Measurements from ENCODE around the gene HSF4.
A peak's percentile ranks its signal among the peaks of the same experiment; 100 is the strongest.

Gene HSF4

DNA sequence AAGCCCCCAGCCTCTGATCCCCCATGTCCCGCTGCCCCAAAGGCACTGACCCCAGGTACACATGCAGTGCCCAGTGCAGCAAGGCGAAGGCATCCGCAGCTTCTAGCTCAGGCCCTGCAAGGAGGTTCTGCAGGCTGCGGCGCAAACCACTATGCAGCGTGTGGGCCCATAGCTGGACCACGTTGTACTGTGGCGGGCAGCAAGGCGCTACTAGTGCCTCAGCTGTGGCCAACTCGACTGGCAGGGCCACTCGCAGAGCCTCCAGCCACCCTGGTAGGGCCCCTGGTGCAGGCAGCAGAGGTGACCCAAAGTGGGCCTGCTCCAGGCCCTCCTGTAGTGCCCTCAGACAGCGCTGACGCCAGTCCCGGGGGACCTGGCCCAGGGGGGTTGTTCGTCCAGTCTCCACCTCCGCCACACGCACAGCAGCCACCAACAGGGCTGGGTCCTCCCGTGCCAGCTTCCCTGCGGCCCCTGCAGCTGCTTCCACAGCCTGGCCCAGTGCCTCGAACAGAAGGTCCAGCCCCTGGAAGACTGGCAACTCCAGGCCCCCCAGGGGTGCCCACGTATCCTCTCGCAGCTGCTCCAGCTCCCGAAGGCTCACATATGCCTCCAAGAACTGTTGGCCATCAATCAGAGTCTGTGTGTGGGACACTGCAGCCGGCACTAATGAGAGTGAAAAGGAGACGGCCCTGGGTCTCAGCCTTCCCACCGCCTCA is 22.8 kb downstream of the HSF4 start:
- no peak for DNase-seq

DNA sequence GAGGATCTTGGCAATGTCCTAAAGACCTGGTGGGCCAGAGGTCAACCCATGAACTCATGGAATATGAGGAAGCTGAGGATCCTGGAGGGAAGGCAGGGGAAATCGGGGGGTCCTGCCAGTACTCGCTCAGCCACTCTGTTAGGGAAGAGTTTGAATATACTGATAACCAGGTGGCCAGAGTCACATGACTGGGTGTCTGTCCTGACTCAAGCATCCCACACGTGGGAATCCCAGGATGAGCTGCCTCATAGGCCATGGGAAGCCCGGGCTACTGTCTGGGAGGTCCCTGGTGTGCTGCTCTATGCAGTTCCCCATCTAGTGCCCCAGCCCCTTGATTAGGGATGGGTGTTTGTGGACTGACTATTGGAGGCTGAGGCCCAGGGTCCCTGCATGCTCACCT is 23.8 kb downstream of the HSF4 start:
- no peak for DNase-seq

DNA sequence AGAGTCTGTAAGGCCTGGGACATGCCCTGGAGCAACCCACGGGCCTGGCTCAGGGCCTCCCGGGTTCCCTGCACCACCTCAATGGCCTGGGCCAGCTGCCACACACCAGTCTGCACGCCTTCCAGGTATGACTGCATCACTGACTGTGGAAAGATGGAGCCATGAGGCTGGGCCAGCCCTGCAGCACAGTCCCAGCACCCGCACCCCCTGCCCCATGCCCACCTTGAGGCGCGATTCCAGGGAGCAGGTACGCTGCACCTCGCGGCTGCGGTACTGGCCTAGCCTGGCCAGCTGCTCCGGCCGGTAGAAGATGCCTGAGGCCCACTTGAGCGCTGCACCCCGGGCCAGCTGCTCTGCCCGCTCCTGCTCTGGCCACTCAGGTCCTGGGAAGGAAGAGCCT is 24.3 kb downstream of the HSF4 start:
- DNase-seq = no peak

DNA sequence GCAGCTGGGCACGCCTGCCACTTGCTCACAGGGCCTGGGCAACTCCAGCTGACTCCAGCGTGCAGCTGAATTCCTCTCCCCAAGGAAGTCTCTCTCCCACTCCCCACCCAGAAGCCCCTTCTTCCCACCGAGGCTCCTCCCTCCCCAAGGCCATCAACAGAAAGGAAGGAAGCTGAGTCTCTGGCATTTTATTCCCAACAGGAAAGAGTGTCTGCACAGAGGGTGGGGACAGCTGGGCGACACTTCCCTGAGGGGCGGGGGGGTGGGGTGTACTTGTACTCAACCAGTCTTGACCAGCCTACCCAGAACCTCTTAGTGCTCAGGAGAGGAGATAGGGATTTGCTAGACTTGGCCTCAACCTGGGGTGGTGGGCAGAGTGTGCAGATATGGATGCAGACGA is 25.5 kb downstream of the HSF4 start, which contains the start of gene EXOC3L1:
Gene EXOC3L1 (minus strand): TSS at position 96 of the 400 bp plus-strand sequence. CDS start 460 bp downstream, outside the sequence.
- DNase-seq = no peak

DNA sequence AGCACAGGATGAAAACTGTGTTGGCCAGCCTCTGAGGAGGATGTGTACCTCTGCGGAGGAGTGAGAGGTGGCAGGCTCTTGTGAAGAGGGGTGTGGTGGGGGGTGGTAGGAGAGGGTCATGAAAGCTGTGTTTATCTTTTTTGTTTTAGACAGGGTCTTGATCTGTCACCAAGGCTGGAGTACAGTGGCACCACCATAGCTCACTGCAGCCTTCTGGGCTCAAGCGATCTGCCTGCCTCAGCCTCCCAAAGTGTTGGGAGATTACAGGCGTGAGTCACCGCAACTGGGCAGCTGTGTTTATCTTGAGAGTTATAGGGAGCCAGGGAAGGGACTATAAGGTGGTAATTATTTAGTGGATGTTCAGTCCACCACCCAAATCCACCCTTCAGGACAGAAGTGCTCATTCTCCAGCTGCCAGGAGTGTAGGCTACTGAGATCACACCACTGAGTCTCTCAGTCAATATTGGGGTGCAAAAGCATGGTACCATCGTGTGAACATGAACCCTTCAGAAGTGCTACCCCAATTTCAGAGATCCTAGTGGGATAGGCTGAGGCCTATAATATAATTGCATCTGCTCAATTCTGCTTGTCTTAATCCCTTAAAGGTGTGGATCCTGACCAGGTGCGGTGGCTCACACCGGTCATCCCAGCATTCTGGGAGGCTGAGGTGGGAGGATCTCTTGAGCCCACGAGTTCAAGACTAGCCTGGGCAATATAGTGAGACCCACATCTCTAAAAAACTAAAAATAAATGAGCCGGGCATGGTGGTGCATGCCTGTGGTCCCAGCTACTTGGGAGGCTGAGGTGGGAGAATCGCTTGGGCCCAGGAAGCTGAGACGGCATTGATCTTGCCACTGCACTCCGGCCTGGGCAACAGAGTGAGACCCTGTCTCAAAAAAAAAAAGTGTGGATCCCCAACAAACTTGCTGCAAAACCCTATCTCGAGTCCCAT is 26.2 kb downstream of the HSF4 start:
- DNase-seq = no peak

DNA sequence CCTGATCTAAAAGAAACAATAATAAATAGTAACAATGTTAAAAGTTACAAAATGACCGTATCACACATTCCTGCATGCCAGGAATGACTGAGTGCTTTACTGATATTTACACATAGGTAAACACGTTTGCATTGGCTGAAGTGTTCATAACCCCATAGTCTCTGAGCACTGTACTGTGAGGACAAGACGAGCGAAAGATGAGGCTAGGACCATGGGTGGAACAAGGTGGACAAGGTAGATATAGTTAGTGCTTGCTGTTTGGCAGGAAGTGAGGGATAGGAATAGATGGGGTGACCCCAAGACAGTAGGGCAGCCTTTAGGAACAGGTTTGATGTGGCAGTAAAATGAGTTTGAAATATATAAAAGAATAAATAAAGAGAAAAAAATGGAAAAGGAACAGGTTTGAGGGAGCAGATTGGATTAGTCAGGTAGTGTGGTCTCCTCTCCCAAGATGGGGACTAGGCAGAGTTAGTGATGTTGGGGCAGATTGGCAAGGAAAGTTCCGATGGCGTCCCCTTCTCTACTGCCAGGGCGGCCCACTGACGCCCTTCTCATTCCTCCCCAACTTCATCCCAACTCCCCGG is 27.0 kb downstream of the HSF4 start:
- DNase-seq = no peak

DNA sequence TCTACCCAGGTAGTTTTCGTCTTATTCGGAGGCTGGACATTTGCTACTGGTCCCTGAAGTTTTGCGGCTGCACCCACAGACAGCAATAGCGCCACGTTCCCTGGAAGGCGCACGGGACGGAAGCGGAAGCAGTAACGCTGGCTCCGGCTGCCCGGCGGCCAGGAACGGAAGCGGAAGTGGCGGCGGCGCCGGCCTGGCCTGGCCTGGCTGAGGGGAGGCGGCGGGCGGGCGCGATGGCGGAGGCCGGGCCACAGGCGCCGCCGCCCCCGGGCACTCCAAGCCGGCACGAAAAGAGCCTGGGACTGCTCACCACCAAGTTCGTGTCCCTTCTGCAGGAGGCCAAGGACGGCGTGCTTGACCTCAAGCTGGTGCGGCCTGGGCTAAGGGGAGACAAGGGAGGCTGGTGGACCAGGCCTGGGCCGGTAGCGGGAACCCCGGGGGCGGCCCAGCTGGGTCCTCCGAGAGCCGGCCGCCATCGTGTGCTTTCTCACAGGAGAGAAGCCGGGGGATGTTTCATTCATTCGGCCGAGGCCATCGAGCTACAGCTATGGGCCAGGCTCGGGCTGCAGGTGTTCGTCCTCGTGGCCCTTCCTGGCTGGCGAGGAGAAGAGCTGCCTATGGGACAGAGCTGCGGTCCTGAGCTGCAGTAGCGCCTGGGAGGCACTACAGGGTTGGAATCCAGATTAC is 27.6 kb downstream of the HSF4 start, which contains the start of gene E2F4:
Gene E2F4 (plus strand): TSS at position 161 of the 687 bp plus-strand sequence. CDS start 73 bp downstream, at position 234.
- DNase-seq = peak; percentile 89

DNA sequence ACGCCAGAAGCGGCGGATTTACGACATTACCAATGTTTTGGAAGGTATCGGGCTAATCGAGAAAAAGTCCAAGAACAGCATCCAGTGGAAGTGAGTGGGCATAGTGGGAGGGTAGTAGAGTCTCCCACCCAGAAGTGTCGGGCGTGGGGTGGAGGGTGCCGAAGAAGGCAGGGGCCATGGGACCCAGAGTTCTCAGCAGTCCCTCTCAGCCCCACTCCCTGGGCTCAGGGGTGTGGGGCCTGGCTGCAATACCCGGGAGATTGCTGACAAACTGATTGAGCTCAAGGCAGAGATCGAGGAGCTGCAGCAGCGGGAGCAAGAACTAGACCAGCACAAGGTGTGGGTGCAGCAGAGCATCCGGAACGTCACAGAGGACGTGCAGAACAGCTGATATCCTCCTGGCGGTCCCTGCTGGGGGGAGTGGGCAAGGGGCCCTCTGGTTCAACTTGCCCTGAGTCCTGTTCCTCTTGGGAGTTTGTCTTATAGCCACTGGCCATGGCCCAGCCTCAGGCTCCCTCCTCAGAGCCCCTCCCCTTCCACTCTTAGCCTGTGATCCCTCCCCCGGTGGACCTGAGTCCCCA is 28.3 kb downstream of the HSF4 start:
- no peak for DNase-seq

DNA sequence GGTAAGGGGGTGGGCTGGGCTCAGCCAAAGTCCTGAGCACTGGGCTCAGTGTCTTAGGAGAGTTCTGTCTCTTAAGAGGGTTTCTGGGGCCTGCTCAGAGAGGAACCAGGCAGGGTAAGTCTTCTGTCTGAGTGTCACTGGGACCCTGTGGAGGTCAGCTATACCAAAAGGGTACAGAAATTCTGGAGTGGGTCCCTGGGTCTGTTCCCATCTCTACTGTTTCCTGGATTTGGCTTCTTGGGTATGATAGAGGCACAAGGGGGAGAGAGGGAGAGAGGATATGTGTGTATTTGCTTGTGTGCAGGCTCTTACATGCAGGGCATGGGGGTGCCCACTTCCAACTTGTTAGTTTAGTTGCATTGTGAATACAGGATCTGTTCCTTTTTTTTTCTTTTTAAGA is 29.0 kb downstream of the HSF4 start:
- no peak for DNase-seq

DNA sequence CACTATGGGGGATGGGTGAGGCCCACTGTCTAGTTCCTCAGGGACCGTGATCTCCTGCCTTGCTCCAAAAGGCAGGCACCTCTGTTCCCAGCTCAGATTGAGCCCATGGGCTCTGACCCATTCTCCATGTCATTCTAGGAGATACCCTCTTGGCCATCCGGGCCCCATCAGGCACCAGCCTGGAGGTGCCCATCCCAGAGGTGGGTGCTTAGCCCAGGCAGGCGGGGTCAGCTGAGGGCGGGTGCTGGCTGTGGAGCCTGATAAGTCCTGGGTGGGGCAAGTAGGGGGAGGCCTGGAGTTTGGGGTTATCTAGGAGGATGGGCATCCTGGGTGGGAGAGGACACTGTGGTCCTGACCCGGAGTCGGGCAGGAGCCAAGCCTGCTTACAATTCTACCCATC is 29.7 kb downstream of the HSF4 start:
- no peak for DNase-seq

DNA sequence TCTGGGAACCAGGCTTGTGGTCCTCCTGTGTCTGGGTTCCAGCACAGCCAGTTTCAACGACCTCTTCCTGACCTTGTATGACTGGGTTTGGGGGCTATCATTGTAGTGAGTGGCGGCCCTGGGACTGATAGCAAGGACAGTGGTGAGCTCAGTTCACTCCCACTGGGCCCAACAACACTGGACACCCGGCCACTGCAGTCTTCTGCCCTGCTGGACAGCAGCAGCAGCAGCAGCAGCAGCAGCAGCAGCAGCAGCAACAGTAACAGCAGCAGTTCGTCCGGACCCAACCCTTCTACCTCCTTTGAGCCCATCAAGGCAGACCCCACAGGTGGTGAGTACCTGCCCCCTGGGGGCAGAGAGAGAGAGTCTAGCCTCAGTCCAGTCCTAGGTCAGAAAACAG is 31.1 kb downstream of the HSF4 start:
- DNase-seq = no peak

DNA sequence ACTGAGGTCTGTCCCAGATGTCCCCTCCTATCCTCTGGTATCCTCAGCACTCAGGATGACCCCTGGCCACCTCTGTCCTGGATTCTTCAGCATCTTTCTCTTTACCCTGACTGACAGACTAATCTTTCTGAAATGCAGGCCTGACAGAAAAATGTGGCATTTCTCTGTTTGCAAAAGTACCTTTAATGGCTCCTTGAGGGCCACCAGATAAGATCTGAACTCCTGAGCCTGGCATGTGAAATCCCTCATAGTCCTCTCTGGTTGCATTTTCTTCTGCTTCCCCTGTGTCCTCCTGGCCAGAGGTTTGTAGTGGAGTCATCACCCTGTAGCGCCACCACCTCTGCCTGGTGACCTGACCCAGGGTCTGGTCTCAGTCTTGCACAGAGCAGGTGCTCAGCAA is 32.3 kb downstream of the HSF4 start:
- no peak for DNase-seq

DNA sequence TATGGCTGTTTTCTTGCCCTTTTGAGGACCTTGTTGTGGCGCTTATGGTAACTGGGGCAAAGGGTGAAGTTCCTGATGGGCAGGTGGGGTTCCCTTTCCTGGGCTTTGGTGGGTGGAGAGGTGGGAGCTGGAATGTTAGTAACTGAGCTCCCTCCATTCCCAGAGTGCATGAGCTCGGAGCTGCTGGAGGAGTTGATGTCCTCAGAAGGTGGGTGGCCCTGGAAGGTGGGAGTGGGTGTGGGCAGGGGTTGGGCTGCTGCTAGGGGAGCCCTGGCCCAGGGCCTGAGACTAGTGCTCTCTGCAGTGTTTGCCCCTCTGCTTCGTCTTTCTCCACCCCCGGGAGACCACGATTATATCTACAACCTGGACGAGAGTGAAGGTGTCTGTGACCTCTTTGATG is 33.2 kb downstream of the HSF4 start:
- DNase-seq = no peak

DNA sequence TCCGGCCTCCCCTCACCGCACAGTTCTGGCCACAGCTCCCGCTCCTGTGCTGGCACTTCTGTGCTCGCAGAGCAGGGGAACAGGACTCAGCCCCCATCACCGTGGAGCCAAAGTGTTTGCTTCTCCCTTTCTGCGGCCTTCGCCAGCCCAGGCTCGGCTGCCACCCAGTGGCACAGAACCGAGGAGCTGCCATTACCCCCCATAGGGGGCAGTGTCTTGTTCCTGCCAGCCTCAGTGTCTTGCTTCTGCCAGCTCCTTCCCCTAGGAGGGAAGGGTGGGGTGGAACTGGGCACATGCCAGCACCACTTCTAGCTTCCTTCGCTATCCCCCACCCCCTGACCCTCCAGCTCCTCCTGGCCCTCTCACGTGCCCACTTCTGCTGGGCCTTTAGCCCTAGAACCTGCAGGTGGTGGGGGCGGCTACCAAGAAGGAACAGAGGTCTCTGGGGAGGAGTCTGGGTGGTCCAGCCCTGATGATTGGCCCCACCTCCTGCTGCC is 33.7 kb downstream of the HSF4 start:
- DNase-seq = peak; percentile 33

DNA sequence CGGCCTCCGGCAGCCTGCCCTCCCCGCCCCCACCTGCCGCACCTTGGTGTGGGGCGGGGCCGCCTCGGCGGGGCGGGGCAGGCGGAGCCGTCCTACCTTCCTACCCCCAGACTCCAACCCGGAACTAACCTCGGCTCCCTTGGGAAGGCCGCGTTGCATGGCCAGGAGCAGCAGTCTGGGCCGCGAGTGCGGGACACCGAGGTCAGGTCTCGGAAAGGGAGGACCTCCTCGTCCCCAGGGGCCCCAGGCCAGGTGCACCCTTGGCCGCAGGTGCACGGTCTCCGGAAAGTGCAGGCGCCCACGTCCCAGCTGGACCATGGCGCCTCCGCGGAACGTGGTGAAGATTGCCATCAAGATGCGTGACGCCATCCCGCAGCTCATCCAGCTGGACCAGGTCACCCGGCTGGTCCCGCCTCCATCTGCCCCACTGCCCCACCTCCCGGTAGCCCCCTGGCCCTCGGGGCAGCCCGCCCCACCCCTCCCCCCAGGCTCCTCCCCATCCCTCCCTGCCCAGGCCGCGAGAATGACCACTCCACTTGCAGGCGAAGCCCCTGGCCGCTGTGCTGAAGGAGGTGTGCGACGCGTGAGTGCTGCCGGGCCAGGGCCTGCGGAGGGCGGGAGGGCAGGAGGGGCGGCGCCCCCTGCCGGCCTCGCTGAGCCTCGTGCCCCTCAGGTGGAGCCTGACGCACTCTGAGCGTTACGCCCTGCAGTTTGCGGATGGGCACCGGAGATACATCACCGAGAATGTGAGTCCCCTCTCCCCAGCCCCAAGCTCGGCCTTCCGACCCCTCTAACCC is 34.7 kb downstream of the HSF4 start, which contains the start of gene ELMO3:
Gene ELMO3 (plus strand): TSS at position 121 of the 797 bp plus-strand sequence. CDS start 196 bp downstream, at position 317.
- peak; percentile 44 for DNase-seq

DNA sequence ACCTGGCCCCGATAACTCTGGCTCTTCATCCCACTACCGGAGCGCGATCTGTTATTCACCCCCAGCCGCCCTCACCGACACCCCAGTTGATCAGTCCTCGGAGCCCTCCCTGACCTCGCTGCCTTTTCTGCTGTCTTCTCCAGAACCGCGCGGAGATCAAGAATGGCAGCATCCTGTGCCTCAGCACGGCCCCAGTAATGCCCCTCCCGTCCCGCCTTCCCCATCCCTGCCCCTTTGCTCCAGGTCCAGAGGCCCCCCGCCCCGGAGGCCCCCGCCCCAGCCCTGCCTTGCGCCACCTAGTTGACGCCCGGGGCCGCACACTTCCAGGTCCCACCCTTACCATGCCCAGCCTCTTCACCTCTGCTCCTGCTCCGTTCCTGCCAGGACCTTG is 35.3 kb downstream of the HSF4 start:
- no peak for DNase-seq

DNA sequence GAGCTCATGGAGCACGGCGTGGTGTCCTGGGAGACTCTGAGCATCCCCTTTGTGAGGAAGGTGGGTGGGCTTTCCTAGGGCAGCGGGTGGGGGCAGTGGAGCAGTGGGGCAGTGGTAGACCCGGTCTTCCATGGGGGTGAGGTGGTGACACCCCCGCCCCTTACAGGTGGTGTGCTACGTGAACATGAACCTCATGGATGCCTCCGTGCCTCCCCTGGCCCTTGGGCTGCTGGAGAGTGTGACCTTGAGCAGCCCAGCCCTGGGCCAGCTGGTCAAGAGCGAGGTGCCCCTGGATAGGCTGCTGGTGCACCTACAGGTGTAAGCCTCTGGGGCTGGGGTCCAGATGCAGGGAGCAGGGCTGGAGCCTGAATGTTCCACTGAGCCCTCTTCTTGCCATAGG is 35.9 kb downstream of the HSF4 start:
- no peak for DNase-seq

DNA sequence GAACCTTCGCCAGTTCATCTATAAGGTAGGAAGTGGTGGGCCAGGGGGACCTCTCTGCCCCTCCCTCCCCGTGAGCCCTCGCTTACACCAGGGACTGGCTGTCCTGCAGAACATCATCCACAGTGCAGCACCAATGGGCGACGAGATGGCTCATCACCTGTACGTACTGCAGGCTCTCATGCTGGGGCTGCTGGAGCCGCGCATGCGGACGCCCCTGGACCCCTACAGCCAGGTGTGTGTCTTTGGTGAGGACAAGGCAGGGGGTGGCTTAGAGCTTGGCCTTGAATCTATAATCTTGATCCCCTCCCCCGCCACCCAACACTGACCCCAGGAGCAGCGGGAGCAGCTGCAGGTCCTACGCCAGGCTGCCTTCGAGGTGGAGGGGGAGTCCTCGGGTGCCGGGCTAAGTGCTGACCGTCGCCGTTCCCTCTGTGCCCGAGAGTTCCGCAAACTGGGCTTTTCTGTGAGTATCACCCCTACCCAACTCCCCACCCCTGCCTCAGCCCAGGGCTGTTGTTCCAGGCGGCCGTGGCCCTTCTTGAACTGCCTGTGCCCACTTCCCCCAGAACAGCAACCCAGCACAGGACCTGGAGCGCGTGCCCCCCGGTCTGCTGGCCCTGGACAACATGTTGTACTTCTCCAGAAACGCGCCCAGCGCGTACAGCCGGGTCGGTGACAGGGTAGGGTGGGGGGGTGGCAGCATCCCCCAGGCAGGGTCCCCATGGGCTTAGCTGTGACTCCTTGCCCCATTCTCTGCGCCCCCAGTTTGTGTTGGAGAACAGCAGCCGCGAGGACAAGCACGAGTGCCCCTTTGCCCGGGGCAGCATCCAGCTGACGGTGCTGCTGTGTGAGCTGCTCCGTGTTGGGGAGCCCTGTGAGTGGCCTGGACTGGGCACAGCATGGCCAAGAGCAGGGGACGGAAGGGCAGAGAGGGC is 37.1 kb downstream of the HSF4 start:
- no peak for DNase-seq

DNA sequence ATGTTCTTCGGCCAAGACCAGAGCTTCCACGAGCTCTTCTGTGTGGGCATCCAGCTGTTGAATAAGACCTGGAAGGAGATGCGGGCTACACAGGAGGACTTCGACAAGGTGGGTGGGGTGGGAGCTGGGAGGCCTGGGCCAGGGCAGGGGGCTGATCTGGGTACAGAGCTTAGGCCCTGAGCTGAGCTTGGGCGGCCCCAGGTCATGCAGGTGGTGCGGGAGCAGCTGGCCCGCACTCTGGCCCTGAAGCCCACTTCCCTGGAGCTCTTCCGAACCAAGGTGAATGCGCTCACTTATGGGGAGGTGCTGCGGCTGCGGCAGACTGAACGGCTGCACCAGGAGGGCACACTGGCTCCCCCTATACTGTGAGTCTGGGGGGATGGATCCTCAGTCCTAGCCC is 37.9 kb downstream of the HSF4 start:
- no peak for DNase-seq

DNA sequence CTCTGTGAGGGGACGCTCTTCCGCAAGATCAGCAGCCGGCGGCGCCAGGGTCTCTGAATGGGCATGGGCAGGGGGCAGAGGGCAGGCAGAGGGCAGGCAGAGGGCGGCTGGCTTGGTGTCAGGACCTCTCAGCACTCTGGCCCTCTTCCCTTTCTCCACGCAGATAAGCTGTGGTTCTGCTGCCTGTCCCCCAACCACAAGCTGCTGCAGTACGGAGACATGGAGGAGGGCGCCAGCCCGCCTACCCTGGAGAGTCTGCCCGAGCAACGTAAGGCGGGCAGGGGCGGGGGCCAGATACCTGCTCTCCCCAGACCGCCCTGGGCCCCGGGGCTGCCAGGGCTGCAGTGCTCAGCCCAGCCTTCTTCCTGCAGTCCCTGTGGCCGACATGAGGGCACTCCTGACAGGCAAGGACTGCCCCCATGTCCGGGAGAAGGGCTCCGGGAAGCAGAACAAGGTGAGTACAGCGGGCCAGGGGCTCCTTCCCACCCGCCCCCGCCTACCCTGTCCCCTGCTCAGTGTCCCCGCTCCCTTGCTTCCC is 38.5 kb downstream of the HSF4 start:
- no peak for DNase-seq
